Neural cell (in vitro differentiated cells): ENCODE results near the gene MAN1B1. TPM values are rescaled to one million over a fixed set of nuclear protein-coding genes. Genes with fewer than 3 reads are reported as not detected.

ENCODE experiments used
- H2AFZ ChIP-seq: fragments of 200-600, 300-800 bp; sonication (generic), shearing (Covaris generic); 2 replicates; pipeline ENCODE4 v1.6.0; 2014; ENCODE audit warnings: low read depth, mild to moderate bottlenecking, antibody characterized with exemption, low read length, moderate library complexity
- H3F3A ChIP-seq: fragments of 200-600 bp; shearing (Covaris generic); 2 replicates; pipeline ENCODE4 v1.6.1; 2016; ENCODE audit warnings: mild to moderate bottlenecking, moderate library complexity, mixed read lengths, antibody characterized with exemption, low read length; ENCODE audit not compliant: insufficient read depth, poor library complexity, severe bottlenecking
- H3K27ac ChIP-seq: fragments of 200-600, 300-800 bp; sonication (generic), shearing (Covaris generic); 2 replicates; pipeline ENCODE4 v1.5.1; 2014; ENCODE audit warnings: mild to moderate bottlenecking, low read length, moderate library complexity
- H3K27me3 ChIP-seq: fragments of 300-800, 200-600 bp; sonication (generic), shearing (Covaris generic); 2 replicates; pipeline ENCODE4 v1.6.0; 2014; ENCODE audit warnings: mild to moderate bottlenecking, low read depth, low read length, moderate library complexity; ENCODE audit not compliant: insufficient read depth
- H3K36me3 ChIP-seq: fragments of 300-800, 200-600 bp; sonication (generic), shearing (Covaris generic); 2 replicates; pipeline ENCODE4 v1.5.1; 2014; ENCODE audit warnings: mild to moderate bottlenecking, antibody characterized with exemption, low read length, moderate library complexity; ENCODE audit not compliant: insufficient read depth
- H3K4me2 ChIP-seq: fragments of 300-800, 200-600 bp; sonication (generic), shearing (Covaris generic); 2 replicates; pipeline ENCODE4 v1.6.0; 2014; ENCODE audit warnings: mild to moderate bottlenecking, low read length
- H3K4me3 ChIP-seq: fragments of 300-800, 200-600 bp; sonication (generic), shearing (Covaris generic); 2 replicates; pipeline ENCODE4 v1.5.1; 2014; ENCODE audit warnings: mild to moderate bottlenecking, low read length, moderate library complexity
- H3K79me2 ChIP-seq: fragments of 200-600 bp; shearing (Covaris generic); replicated peaks from 2 replicates; pipeline ENCODE4 v1.6.0; 2014; ENCODE audit warnings: mild to moderate bottlenecking, low read length, moderate library complexity; ENCODE audit not compliant: insufficient read depth
- H3K9ac ChIP-seq: fragments of 300-800, 200-600 bp; sonication (generic), shearing (Covaris generic); 2 replicates; pipeline ENCODE4 v1.6.1; 2016; ENCODE audit warnings: mild to moderate bottlenecking, low read length, mixed read lengths
- H3K9me2 ChIP-seq: fragments of 200-600 bp; shearing (Covaris generic); 2 replicates; pipeline ENCODE4 v1.6.1; 2016; ENCODE audit warnings: mild to moderate bottlenecking, low read length, mixed read lengths; ENCODE audit not compliant: insufficient read depth
- H3K9me3 ChIP-seq: fragments of 200-600, 300-800 bp; sonication (generic), shearing (Covaris generic); 2 replicates; pipeline ENCODE4 v1.6.1; 2016; ENCODE audit warnings: mild to moderate bottlenecking, mixed run types, low read length, moderate library complexity, mixed read lengths
- H4K20me1 ChIP-seq: fragments of 200-600 bp; shearing (Covaris generic); 2 replicates; pipeline ENCODE4 v1.6.1; 2016; ENCODE audit warnings: mild to moderate bottlenecking, mixed run types; ENCODE audit not compliant: insufficient read depth
- CTCF ChIP-seq: fragments of 450-650 bp; IDR thresholded peaks from 2 replicates; pipeline ENCODE4 v1.5.1; 2014; ENCODE audit warnings: antibody characterized with exemption, mild to moderate bottlenecking, moderate library complexity; ENCODE audit not compliant: poor library complexity, severe bottlenecking
- EP300 ChIP-seq: fragments of 450-650 bp; conservative IDR thresholded peaks from 2 replicates; pipeline ENCODE4 v1.6.1; 2014; ENCODE audit warnings: antibody characterized with exemption, mild to moderate bottlenecking, moderate library complexity; ENCODE audit not compliant: poor library complexity, severe bottlenecking
- EZH2 ChIP-seq: fragments of 200-600, 300-800 bp; shearing (Covaris generic), sonication (generic); IDR thresholded peaks from 2 replicates; pipeline ENCODE4 v1.6.1; 2014; ENCODE audit warnings: antibody characterized with exemption, low read length, borderline replicate concordance, mild to moderate bottlenecking; ENCODE audit not compliant: insufficient read depth, poor library complexity, severe bottlenecking
- MXI1 ChIP-seq: fragments of 450-650 bp; conservative IDR thresholded peaks from 2 replicates; pipeline ENCODE4 v1.6.1; 2014; ENCODE audit warnings: antibody characterized with exemption, mild to moderate bottlenecking; ENCODE audit not compliant: poor library complexity, severe bottlenecking
- POLR2AphosphoS5 ChIP-seq: IDR thresholded peaks from 2 replicates; pipeline ENCODE4 v1.6.1; 2012
- RAD21 ChIP-seq: fragments of 450-650 bp; conservative IDR thresholded peaks from 2 replicates; pipeline ENCODE4 v1.6.1; 2014; ENCODE audit warnings: antibody characterized with exemption, mild to moderate bottlenecking, moderate library complexity
- SMC3 ChIP-seq: fragments of 450-650 bp; conservative IDR thresholded peaks from 2 replicates; pipeline ENCODE4 v1.6.1; 2014; ENCODE audit warnings: antibody characterized with exemption, mild to moderate bottlenecking, moderate library complexity; ENCODE audit not compliant: poor library complexity
- TAF1 ChIP-seq: IDR thresholded peaks from 2 replicates; pipeline ENCODE4 v1.6.1; 2012; ENCODE audit warnings: low read depth
- polyA plus RNA-seq: library from polyadenylated mRNA; depleted of rRNA; stranded (reverse); fragments of >200 nt; gene quantifications from 2 replicates; pipeline ENCODE4 v1.2.3, GENCODE V29; 2014

Gene MAN1B1
- polyA plus RNA-seq, 1 donor from 2014 or later: 72.0 TPM

DNA sequence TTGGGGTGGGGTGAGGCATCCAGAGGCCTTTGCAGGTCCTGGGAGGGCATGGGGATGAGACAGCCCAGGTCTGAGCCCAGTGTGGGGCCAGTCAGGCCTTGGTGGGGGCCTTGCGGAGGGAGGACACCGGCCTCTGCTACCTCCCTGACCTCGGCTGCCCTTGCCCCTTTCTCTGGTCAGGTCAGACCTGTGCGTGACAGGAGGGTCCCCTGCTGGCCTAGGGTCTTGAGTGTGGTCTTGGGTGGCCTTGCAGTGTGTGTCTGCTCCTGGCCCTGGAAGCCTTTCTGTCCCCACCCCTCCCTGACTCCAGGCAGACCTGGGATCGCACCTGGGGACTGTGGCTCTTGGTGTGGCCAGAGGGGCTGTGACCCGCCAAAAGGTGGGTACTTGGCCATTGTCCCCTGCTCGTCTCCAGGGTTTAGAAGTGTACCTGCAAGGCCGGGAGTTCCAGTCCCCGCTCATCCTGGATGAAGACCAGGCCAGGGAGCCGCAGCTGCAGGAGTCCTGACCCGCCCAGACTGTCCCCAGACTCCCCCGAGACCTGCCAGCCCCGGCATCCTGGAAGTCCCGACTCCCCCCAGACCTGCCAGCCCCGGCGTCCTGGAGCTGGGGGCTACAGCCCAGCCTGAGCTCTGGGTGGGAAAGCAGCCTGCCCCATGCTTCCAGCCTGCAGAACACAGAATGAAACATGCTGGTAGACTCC, 4.4 kb upstream of the MAN1B1 start:
- no peak overlapping the region for H2AFZ ChIP-seq
- H3K79me2 ChIP-seq: no peaks in the 10 kb centered on the region
- H3K27me3 ChIP-seq: peaks cover 53% of the 10 kb centered on the region
- no peaks in the 10 kb centered on the region for H3K36me3 ChIP-seq
- no peaks in the 10 kb centered on the region for H3F3A ChIP-seq
- H3K27ac ChIP-seq: no peak overlapping the region
- H3K9me2 ChIP-seq: no peaks in the 10 kb centered on the region
- TF ChIP-seq EP300: no peak
- no peak for TF ChIP-seq TAF1
- H3K4me2 ChIP-seq: no peak overlapping the region
- no peaks in the 10 kb centered on the region for H4K20me1 ChIP-seq
- no peak overlapping the region for H3K9ac ChIP-seq
- H3K4me3 ChIP-seq: no peak overlapping the region
- H3K9me3 ChIP-seq: no peaks in the 10 kb centered on the region

GRCh38 chr9:137082925-137083290, 3.9 kb upstream of the MAN1B1 start:
- no peak overlapping the region for H3K4me3 ChIP-seq
- no peaks in the 10 kb centered on the region for H3F3A ChIP-seq
- H3K4me2 ChIP-seq: no peak overlapping the region
- no peak overlapping the region for H3K27ac ChIP-seq
- H3K9ac ChIP-seq: no peak overlapping the region
- H3K79me2 ChIP-seq: no peaks in the 10 kb centered on the region
- no peaks in the 10 kb centered on the region for H3K9me2 ChIP-seq
- H3K9me3 ChIP-seq: no peaks in the 10 kb centered on the region
- H2AFZ ChIP-seq: no peak overlapping the region
- no peaks in the 10 kb centered on the region for H3K36me3 ChIP-seq
- no peak for TF ChIP-seq CTCF
- H3K27me3 ChIP-seq: peaks cover 49% of the 10 kb centered on the region
- no peaks in the 10 kb centered on the region for H4K20me1 ChIP-seq

DNA sequence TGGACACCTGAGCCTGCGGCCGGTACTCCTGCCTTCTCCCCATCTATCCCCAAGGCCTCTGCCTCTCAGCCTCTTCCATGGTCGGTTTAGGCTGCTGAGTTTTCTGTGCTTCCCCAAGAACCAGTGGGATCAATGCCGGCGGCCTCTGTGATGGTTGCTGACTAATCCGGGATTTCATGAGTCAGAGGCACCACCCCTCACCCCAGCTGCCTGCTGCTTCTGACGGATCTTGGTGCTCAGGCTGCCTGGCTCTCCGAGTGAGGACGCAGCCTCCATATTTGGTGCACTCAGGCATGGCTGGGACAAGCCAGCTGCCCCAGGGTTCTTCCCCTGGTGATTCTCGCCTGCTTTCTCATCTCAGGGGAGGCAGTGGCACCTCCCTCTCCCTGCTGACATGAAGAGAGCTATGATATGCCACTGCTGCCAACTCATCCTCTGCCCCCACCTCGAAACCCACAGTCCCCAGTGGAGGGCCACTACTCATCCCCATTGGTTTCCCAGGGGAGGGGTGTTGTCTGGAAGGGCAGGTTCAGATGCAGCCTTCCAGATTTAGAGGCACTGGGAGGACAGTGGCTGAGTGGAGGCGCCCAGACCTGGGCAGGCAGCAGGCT, 3.3 kb upstream of the MAN1B1 start:
- Histone ChIP-seq H3K79me2 (peaks cover 3% of the 10 kb centered on the region), H3K27me3 (peaks cover 43% of the 10 kb centered on the region), H4K20me1 (no peaks in the 10 kb centered on the region), H3K4me3 (no peak overlapping the region), H3K9me2 (no peaks in the 10 kb centered on the region), H3K4me2 (no peak overlapping the region), H2AFZ (no peak overlapping the region), H3K36me3 (no peaks in the 10 kb centered on the region), H3K9ac (no peak overlapping the region), H3K9me3 (no peaks in the 10 kb centered on the region), H3F3A (no peaks in the 10 kb centered on the region), H3K27ac (no peak overlapping the region)
- TF ChIP-seq MXI1: no peak
- TF ChIP-seq CTCF: no peak
- no peak for TF ChIP-seq POLR2AphosphoS5
- no peak for TF ChIP-seq SMC3
- TF ChIP-seq EP300: no peak
- TF ChIP-seq EZH2: no peak
- no peak for TF ChIP-seq RAD21
